Stimulated activated CD4-positive, alpha-beta T cell treated with anti-CD3 and anti-CD28 coated beads, TNF-alpha, amount 100 ng/mL, for 4 hours (primary cell): ENCODE results near the gene SOX2.
A peak's percentile ranks its signal among the peaks of the same experiment; 100 is the strongest.

Experiments
- DNase-seq, 3 experiments: peaks; one replicate each; pipeline ENCODE4 v3.0.0-alpha.2; 2020; ENCODE audit warnings: low read depth in 3 of 3

SOX2 gene

GRCh38 chr3:181711325-181712135 is at the start of gene SOX2:
Gene SOX2, plus strand, starts transcription at chr3:181711925. Its CDS starts 436 bp downstream, at chr3:181712361.
- peak in 1 of 3 experiments; percentile 15 for DNase-seq

DNA sequence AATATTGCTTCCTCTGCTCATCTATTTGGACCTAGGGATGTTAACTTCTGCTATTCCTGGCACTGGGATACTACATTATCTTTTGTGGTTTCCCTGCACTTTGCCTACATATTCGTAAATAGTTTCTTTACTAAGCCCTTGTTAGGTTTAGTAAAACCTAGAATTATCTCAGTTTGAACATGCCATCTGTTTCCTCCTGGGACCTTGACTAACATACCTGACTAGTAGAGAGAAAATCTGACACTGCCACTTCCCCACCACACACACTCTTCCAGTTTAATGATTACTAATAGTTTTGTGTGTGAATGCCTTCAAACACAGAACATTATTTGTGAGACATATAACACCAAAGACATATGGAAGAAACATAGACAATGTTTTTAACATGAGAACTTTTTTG is 28.2 kb upstream of the SOX2 start:
- DNase-seq, result no peak

- no peak for DNase-seq
Observed at GRCh38 chr3:181687190-181687589, 24.5 kb upstream of the SOX2 start.

DNA sequence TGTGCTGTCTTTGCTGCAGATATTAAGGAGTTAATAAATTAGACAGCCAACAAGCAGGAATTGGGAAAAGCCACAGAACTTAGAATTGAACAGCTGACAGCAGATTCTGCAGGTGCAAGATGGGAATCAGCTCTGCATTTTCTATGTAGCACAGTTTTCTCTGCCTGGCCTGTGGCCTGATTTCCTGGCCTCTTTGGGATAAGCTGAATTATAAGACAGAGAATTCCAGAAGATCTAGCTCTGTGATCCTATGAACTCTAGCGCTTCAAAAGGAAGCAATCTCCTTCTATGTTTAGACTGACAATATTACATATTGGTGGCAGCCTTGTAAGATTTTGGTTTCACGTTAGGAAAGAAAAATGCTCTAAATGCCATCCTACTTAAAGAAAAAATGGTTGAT is 24.0 kb upstream of the SOX2 start:
- no peak for DNase-seq

GRCh38 chr3:181689546-181689945 is 22.2 kb upstream of the SOX2 start:
- DNase-seq, result no peak

- DNase-seq, result no peak
Observed at GRCh38 chr3:181690769-181691168, 21.0 kb upstream of the SOX2 start.

DNA sequence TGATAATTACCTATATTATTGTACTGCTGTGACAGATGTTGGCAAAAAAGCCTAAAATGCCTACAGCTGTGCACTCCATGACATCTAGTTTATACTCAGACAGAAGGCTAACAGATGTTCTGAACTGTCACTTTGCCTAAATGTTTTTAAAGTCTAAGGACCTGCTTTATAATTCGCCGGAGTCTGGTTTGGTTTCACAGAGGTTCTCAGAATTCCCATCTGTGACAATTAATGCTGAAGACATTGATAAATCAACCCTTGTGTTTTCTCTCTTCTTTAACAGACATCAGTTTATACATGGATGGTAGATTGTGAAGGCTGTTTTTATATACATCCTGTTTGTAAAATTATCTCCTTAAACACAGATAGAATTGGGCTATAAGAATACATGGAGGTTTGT is 19.8 kb upstream of the SOX2 start:
- DNase-seq, result no peak

DNA sequence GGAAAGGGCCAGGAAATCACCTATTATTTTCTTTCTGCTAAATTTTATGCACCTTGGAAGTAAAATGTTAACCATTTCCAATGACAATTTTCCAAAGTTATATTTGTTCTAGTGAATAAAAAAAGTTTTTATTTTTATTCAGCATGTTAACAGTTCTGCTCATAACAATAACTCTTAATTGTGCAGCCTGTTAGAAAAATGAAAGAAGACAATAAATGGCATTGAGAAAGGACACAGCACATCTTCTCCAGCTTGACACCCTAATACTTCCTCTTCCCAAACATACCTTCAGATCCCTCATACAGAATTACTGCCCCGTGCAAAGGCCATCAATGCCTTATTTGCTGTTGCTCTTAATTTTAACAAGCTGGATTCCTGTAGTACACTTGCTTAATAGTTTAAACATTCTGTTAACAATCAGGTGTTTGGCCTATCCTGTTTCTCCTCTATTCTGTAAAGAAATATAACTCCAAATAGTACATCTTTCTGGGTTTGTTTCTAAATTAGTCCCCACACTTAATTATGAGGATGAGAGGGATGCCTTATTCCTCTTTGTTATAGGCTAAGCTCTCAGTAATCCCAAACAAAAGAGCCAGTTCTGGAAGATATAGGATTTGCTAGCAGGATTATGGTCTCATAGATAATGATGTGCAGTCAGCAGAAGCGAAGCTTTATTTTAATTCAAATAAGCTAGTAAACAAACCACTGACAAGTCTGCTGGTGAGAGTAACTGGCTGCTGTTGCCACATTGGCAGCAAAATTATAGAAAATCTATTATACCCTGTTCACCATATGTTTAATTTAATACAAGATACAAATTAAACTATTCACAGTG is 19.2 kb upstream of the SOX2 start:
- DNase-seq, result no peak

- no peak for DNase-seq
Observed at GRCh38 chr3:181693280-181693679, 18.4 kb upstream of the SOX2 start.

DNA sequence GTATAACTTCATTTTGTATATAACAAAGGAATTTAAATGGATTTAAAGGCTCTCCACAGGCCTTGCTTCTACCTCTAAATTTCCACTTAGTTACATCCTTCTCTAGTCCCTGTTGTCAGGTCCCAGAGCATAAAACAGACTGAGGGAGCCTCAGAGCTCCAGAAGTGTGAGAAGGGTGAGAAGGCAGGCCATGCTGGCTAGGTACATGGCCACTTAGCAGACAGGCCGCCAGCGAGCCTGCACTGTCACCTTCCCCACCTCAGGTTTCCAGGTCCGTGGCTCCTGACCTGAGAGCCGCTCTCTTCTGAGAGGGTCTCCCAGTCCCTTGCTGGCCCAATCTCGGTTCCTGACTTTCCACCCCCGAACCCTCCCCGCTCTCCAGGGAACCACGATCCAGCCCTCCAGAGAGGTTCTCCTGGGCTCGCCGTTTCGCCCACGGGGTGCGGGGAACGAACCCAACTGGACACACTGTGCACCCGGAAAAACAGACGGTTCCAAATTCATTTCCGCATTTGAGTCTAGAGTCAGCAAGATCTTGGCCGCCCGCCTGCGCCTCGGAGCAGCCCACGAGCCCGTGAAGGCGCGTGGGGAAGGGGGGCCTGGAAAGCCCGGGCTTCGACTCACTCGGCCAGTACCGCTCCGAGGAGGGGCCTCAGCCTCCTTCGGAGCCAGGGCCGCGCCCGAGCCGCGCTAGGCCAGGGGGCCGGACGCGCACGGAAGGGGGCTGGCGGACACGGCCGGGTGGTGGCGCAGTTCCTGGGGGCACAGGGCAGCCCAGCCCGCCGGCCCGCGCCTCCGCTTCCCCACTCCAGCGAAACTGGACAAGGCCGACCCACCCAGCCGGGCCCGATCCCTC is 16.7 kb upstream of the SOX2 start:
- no peak for DNase-seq

DNA sequence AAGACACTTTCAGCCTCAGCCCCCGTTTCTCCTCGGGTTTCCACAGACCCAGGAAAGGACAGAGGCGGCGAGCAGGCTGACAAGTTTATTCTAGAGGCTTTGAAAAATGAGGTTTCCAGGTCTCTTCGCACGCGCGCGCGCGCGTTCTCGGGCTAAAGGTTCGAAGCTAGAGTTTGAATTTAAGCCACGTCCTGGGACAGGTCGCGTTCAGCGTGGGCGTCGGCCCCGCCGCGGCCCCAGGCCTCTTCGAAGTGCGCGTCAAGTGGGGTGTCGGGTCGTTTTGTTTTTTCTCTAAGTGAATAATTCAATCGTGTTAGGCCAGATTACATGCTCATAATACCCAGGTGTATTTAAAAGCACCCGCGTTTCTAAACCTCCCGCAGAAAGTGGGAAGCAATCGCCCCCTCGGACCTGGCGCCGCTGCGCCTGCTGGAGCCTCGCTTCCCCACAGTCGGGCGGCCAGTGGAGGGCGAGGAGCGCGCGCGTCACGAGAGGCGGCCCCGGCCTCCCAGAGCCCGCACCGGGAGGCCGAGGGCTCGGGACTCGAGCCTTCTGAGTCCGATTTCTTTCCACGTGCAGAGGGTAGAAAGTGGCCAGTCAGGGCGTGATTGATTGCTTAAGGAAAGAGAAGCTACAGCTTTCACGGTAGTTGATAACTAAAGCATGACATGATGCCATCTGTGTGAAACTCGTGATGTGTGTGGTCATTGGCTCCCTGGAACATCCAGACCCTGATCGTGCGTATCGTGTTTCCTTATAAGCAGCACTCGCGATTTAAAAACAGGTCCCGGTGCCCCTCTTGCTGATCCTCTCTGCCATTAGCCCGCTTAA is 15.8 kb upstream of the SOX2 start:
- no peak for DNase-seq

GRCh38 chr3:181696626-181697230 is 15.0 kb upstream of the SOX2 start:
- DNase-seq, result no peak

GRCh38 chr3:181698263-181698954 is 13.3 kb upstream of the SOX2 start:
- no peak for DNase-seq

- no peak for DNase-seq
Observed at GRCh38 chr3:181699171-181699903, 12.4 kb upstream of the SOX2 start.

- no peak for DNase-seq
Observed at GRCh38 chr3:181700168-181701087, 11.3 kb upstream of the SOX2 start.

DNA sequence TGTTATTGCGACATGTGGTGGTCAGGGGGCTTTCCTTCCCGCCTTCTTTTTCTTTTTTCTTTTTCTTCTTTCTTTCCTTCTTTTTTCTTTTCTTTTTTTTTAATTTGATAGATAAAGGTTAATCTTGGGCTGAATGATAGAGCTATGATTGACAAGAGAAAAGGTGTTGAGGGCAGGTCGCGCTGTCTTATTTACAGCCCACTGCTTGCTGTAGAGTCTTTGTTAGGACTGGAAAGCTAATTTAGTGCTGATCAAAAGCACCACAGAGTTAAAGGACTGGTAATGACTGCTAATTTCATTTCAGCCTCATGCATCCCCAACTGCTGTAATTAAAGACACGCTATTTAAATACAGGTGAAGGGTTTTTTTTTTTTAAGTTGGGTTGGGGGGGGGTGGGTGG is 10.6 kb upstream of the SOX2 start:
- DNase-seq, result no peak

GRCh38 chr3:181703601-181704420 is 7.9 kb upstream of the SOX2 start:
- DNase-seq, result no peak
